Ishikawa (cell line): ENCODE results near the gene PCBP3.
A peak's percentile ranks its signal among the peaks of the same experiment; 100 is the strongest.

Source experiments
- CEBPB ChIP-seq: IDR thresholded peaks from 2 replicates; pipeline ENCODE4 v1.6.1; 2012
- CREB1 ChIP-seq: IDR thresholded peaks from 2 replicates; pipeline ENCODE4 v1.6.1; 2012; ENCODE audit warnings: low read depth
- EGR1 ChIP-seq: IDR thresholded peaks from 2 replicates; pipeline ENCODE4 v1.6.1; 2012
- EP300 ChIP-seq: IDR thresholded peaks from 2 replicates; pipeline ENCODE4 v1.6.1; 2012; ENCODE audit warnings: borderline replicate concordance
- FOXM1 ChIP-seq: IDR thresholded peaks from 2 replicates; pipeline ENCODE4 v1.6.1; 2012; ENCODE audit warnings: low read depth, borderline replicate concordance
- NFIC ChIP-seq: IDR thresholded peaks from 2 replicates; pipeline ENCODE4 v1.6.1; 2012
- RAD21 ChIP-seq: IDR thresholded peaks from 2 replicates; pipeline ENCODE4 v1.6.1; 2012; ENCODE audit warnings: low read depth
- TAF1 ChIP-seq: IDR thresholded peaks from 2 replicates; pipeline ENCODE4 v1.6.1; 2012; ENCODE audit warnings: low read depth, mild to moderate bottlenecking
- TCF12 ChIP-seq: IDR thresholded peaks from 2 replicates; pipeline ENCODE4 v1.6.1; 2012; ENCODE audit warnings: low read depth
- TEAD4 ChIP-seq: IDR thresholded peaks from 2 replicates; pipeline ENCODE4 v1.6.1; 2012
- YY1 ChIP-seq: IDR thresholded peaks from 2 replicates; pipeline ENCODE4 v1.6.1; 2012; ENCODE audit warnings: low read depth
- ZBTB7A ChIP-seq: IDR thresholded peaks from 2 replicates; pipeline ENCODE4 v1.6.1; 2012; ENCODE audit warnings: low read depth
- TF ChIP-seq, protein P1 (sequence below): IDR thresholded peaks from 2 replicates; pipeline ENCODE4 v1.6.1; 2012
- TF ChIP-seq, protein P2 (sequence below): IDR thresholded peaks from 2 replicates; pipeline ENCODE4 v1.6.1; 2012; ENCODE audit warnings: low read depth, mild to moderate bottlenecking
- TF ChIP-seq, protein P3 (sequence below): IDR thresholded peaks from 2 replicates; pipeline ENCODE4 v1.6.1; 2012

The PCBP3 gene

DNA sequence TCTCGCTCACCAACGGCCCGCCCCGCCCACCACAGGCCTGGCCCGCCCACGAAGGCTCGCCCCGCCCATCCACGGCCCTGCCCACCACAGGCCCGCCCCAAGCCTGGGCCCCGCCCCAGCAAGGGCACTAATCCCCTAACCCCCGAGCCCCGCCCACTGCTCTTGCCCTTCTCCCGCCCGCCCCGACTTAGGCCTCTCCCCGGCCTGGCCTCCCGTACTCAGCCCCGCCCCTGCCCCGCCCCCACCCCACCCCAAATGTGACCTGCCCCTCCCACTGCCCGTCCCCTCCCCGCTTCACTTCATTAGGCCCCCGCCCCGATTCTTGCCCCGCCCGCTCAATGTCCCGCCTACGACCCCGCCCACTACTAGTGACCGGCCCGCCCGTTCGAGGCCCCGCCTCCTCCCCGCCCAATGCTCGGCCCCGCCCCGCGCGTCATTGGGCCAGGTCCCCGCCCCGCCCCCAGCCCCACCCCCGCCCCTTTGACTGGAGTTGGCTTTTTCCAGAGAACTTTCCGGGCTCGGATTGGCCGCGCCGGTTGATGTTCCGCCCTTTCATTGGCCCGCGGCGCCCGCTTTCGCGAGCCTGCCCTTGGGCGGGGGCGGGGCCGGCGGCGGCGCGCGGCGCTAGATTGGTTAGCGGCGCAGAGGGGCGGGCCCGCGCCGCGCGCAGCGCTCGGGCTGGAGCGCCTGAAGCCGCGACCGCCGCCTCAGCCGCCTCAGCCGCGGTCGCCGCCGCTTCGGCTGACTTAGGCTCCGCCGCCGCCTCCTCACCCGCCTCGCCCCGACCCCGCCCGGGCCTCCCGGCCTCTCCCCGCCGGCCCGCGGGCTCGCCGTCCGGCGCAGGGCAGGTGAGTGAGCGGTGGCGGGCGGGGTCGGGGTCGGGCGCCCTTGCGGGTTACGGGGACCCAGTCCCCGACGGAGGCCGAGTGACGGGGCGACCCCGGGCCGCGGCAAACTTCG, at the start of gene PCBP3:
Gene PCBP3 (plus strand): TSS at position 705 of the 960 bp plus-strand sequence. CDS start 206,361 bp downstream, outside the sequence.
- TF ChIP-seq TAF1 (peak; percentile 33; the same call in 1 of the 2 replicates), TEAD4 (no peak)

DNA sequence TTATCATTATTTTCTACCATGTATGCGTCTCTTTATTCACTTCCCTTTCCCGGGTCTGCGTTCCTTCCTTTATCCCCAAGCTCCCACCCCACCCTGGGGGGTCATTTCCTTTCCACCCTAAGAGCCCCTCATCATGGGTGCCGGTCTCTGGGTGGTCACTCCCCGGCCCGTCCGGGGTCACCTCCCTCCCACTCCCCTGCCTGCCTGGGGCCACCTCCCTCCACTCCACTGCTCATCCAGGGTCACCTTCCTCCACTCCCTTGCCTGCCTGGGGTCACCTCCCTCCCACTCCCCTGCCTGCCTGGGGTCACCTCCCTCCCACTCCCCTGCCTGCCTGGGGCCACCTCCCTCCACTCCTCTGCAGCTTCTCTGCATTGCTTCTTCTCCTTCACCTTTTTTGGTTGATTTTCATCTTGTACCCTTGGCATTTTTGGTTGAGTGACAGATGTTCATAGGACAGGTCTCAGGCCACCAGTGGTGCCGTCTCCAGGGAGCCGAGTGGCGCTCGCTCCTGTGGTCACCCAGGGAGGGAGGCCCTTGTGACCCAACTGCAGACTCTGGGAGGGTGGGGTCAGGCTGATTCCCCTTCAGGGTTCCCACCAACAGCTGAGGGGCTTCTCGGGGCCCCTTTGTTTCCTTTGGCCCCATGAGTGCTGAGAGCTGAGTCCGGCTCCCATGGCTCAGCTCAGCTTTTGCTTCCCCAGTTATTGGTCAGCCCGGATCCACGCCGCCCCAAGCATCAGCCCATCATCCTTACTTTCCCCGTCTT, 48.6 kb upstream of the PCBP3 start:
- no peak for TF ChIP-seq EP300
- no peak for TF ChIP-seq RAD21
- TF ChIP-seq, protein P1, sequence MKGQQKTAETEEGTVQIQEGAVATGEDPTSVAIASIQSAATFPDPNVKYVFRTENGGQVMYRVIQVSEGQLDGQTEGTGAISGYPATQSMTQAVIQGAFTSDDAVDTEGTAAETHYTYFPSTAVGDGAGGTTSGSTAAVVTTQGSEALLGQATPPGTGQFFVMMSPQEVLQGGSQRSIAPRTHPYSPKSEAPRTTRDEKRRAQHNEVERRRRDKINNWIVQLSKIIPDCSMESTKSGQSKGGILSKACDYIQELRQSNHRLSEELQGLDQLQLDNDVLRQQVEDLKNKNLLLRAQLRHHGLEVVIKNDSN: no peak
- no peak for TF ChIP-seq CEBPB
- no peak for TF ChIP-seq EGR1
- TF ChIP-seq, protein P2, sequence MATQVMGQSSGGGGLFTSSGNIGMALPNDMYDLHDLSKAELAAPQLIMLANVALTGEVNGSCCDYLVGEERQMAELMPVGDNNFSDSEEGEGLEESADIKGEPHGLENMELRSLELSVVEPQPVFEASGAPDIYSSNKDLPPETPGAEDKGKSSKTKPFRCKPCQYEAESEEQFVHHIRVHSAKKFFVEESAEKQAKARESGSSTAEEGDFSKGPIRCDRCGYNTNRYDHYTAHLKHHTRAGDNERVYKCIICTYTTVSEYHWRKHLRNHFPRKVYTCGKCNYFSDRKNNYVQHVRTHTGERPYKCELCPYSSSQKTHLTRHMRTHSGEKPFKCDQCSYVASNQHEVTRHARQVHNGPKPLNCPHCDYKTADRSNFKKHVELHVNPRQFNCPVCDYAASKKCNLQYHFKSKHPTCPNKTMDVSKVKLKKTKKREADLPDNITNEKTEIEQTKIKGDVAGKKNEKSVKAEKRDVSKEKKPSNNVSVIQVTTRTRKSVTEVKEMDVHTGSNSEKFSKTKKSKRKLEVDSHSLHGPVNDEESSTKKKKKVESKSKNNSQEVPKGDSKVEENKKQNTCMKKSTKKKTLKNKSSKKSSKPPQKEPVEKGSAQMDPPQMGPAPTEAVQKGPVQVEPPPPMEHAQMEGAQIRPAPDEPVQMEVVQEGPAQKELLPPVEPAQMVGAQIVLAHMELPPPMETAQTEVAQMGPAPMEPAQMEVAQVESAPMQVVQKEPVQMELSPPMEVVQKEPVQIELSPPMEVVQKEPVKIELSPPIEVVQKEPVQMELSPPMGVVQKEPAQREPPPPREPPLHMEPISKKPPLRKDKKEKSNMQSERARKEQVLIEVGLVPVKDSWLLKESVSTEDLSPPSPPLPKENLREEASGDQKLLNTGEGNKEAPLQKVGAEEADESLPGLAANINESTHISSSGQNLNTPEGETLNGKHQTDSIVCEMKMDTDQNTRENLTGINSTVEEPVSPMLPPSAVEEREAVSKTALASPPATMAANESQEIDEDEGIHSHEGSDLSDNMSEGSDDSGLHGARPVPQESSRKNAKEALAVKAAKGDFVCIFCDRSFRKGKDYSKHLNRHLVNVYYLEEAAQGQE: no peak
- TF ChIP-seq ZBTB7A: no peak
- TF ChIP-seq FOXM1: no peak
- TF ChIP-seq TEAD4: no peak
- TF ChIP-seq TCF12: no peak
- TF ChIP-seq NFIC: no peak
- TF ChIP-seq CREB1: no peak
- TF ChIP-seq YY1: no peak
- TF ChIP-seq, protein P3, sequence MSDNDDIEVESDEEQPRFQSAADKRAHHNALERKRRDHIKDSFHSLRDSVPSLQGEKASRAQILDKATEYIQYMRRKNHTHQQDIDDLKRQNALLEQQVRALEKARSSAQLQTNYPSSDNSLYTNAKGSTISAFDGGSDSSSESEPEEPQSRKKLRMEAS: no peak

DNA sequence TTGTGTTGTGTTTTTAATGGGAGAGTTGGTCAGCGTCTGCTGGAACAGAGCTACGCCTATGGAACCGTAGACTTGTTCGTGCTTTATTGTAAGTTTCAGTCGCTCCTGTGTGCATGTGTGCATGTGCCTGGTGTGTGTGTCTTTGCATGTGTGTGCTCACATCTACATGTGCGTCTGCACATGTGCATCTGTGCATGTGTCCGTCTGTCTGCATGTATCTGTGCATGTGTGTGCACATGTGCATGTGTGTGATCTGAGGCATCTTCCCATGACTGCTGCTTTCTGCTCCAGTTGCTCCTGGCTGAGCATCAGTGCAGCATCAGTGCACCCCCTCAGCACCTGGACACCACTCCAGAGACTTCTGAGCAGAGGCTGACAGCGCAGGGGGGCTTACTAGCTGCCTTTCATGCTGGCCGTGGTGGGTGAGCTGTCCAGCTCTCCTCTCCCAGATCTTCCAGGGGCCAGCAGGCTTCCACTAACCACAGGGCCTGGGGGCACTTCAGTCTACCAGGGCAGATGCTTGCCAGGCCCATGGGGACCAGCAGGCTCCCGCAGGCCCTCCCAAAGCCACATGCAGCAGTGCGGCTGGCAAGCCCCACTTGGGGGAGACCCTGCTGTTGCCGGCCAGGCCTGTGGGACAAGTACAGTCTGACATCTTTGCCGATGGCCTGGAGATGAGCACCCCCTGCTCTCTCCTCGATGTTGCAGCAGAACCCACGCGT, 47.8 kb upstream of the PCBP3 start:
- no peak for TF ChIP-seq RAD21
- no peak for TF ChIP-seq FOXM1
- TF ChIP-seq TCF12: no peak
- TF ChIP-seq EGR1: no peak
- no peak for TF ChIP-seq TEAD4
- TF ChIP-seq YY1: no peak
- no peak for TF ChIP-seq NFIC
- no peak for TF ChIP-seq EP300

DNA sequence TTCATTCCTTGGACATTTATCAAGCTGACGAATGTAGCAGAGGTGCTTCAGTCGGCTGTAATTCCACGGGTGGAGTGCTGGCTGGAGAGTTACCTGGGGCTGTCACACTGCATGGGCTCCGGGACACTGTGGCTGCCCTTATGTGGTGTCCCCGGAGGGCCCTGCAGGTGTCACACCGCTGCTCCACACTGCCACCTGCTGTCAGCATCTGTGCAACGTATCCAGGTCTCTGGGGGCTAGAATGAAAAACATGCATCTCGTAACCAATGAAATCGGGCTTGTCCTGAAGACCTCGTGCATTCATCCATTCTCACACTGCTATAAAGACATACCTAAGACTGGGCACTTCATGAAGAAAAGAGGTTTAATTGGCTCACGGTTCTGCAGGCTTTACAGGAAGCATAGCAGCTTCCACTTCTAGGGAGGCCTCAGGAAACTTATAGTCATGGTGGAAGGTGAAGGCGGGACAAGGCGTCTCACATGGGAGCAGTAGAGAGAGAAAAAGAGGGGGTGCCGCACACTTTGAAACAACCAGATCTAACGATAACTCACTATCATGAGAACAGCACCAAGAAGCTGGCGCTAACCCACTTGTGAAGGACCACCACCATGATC, 46.7 kb upstream of the PCBP3 start:
- TF ChIP-seq ZBTB7A (no peak), RAD21 (peak; percentile 83)

DNA sequence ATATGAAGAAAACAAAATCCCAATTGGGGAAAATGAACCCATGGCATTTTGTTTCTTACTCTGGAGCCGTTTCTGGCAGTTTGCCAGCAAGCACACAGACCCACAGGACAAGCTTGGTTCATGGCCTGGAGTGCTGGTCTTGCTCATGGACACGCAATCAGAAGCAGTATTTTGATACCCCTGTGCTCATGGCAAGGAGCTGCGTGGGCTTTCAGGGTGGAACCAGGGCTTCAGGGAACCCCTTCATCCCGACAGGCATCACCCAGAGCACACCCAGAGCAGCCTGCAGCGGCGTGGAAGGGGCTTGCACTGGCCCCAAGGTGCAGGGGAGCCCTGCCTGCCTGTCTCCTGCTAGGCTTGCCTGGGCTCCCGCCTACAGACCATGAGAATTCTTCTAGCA, 45.4 kb upstream of the PCBP3 start:
- TF ChIP-seq, protein P2: no peak
- peak; percentile 52; the same call in 1 of the 2 replicates for TF ChIP-seq NFIC

DNA sequence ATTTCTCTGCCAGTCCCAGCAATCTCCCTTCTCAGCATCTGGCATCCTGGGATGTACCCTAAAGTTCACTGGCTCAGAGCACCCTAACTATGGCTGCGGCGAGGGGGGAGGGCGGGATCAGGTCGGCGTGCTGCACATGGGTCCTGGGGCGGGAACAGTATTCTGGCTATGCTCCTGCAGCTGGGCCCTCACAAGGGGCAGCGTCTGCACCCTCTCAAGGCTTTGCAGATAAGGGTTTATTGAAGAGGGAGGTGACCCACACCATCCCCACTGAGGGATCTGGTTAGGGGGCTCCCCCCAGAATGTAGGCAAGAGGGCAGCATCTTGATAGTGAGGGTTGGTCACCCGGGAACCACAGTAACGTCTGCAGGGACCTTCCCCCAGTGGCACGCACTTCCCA, 44.9 kb upstream of the PCBP3 start:
- no peak for TF ChIP-seq CREB1
